SIG-M5 (cell line): ENCODE results near the gene ZNF81.
"Not testable (repeated sequence)": the region's sequence is repeated elsewhere in the genome, so short reads cannot be mapped to it uniquely, and the experiment has no call there.

Experiments used
- DNase-seq: peaks from one replicate; lab custom pipeline; 2025; lab: John Stamatoyannopoulos, UW

The ZNF81 gene

GRCh38 chrX:47936224-47936939 is 99.7 kb downstream of the ZNF81 start:
- DNase-seq, result no peak

- DNase-seq, result no peak
These were observed 100.2 kb downstream of the ZNF81 start for GRCh38 chrX:47936940-47937317.

GRCh38 chrX:47940448-47940847 is 103.7 kb downstream of the ZNF81 start:
- DNase-seq, result no peak

- no peak for DNase-seq
These were observed 104.7 kb downstream of the ZNF81 start for GRCh38 chrX:47941423-47941822.

GRCh38 chrX:47955295-47955694 is 118.6 kb downstream of the ZNF81 start:
- DNase-seq, result not testable (repeated sequence)

GRCh38 chrX:47956016-47956415 is 119.3 kb downstream of the ZNF81 start:
- DNase-seq, result no peak

GRCh38 chrX:47958206-47958605 is 121.5 kb downstream of the ZNF81 start:
- not testable (repeated sequence) for DNase-seq

GRCh38 chrX:47958761-47959342 is 122.2 kb downstream of the ZNF81 start:
- no peak for DNase-seq

- no peak for DNase-seq
These were observed 123.7 kb downstream of the ZNF81 start for GRCh38 chrX:47960406-47960805.

GRCh38 chrX:47961830-47962229 is 125.1 kb downstream of the ZNF81 start:
- not testable (repeated sequence) for DNase-seq

- DNase-seq, result not testable (repeated sequence)
These were observed 128.8 kb downstream of the ZNF81 start for GRCh38 chrX:47965526-47965925.
